EH (cell line): ENCODE data around the gene MROH2B.

Source experiments
- DNase-seq: peaks from one replicate; pipeline ENCODE4 v3.0.0-alpha.2; 2015; ENCODE audit warnings: low read depth

The MROH2B gene

GRCh38 chr5:41071242-41071641, at the start of gene MROH2B:
MROH2B (minus strand) TSS chr5:41071342; CDS start chr5:41070852, 490 bp downstream.
- DNase-seq = no peak

- no peak for DNase-seq
Measured at GRCh38 chr5:41120600-41120999, 49.5 kb upstream of the MROH2B start.

GRCh38 chr5:41118177-41118576, 47.0 kb upstream of the MROH2B start:
- no peak for DNase-seq

GRCh38 chr5:41115281-41115680, 44.1 kb upstream of the MROH2B start:
- peak; percentile 92 for DNase-seq

GRCh38 chr5:41112486-41113455, 41.6 kb upstream of the MROH2B start:
- peak; percentile 89 for DNase-seq

- DNase-seq = peak; percentile 72
Measured at GRCh38 chr5:41109186-41109585, 38.0 kb upstream of the MROH2B start.

- DNase-seq = no peak
Measured at GRCh38 chr5:41102341-41102740, 31.2 kb upstream of the MROH2B start.

GRCh38 chr5:41097642-41098041, 26.5 kb upstream of the MROH2B start:
- DNase-seq = no peak

- no peak for DNase-seq
Measured at GRCh38 chr5:41095324-41096101, 24.4 kb upstream of the MROH2B start.

- DNase-seq = peak; percentile 30
Measured at GRCh38 chr5:41094871-41095270, 23.7 kb upstream of the MROH2B start.

GRCh38 chr5:41093803-41094202, 22.7 kb upstream of the MROH2B start:
- DNase-seq = no peak

GRCh38 chr5:41087461-41087860, 16.3 kb upstream of the MROH2B start:
- DNase-seq = peak; percentile 93

GRCh38 chr5:41083306-41083705, 12.2 kb upstream of the MROH2B start:
- peak; percentile 31 for DNase-seq

GRCh38 chr5:41071975-41072374, 833 bp upstream of the MROH2B start:
- peak; percentile 78 for DNase-seq

GRCh38 chr5:41067714-41068568, 3.2 kb downstream of the MROH2B start:
- peak; percentile 41 for DNase-seq

GRCh38 chr5:41065691-41066335, 5.3 kb downstream of the MROH2B start:
- DNase-seq = no peak

- DNase-seq = no peak
Measured at GRCh38 chr5:41057940-41058339, 13.2 kb downstream of the MROH2B start.

- no peak for DNase-seq
Measured at GRCh38 chr5:41057231-41057630, 13.9 kb downstream of the MROH2B start.

GRCh38 chr5:41048986-41049385, 22.2 kb downstream of the MROH2B start:
- no peak for DNase-seq

GRCh38 chr5:41043109-41043747, 27.9 kb downstream of the MROH2B start:
- DNase-seq = no peak

- DNase-seq = no peak
Measured at GRCh38 chr5:41032973-41033372, 38.2 kb downstream of the MROH2B start.
